ENCODE results near the gene CLEC18B. TPM values are rescaled to one million over a fixed set of nuclear protein-coding genes. Genes with fewer than 3 reads are reported as not detected.
"Not testable (repeated sequence)": the region's sequence is repeated elsewhere in the genome, so short reads cannot be mapped to it uniquely, and the experiment has no call there.

CLEC18B gene
- total and polyA plus RNA-seq, 3 experiments from 2014 or later = 0.29 TPM; not detected in 2

GRCh38 chr16:74450967-74451760 is 29.9 kb upstream of the CLEC18B start:
- Histone ChIP-seq H3K4me1 (ENCODE audit: insufficient read depth, low read length) (no peaks in the 10 kb centered on the region), H3K9me3 (ENCODE audit: low read length) (no peaks in the 10 kb centered on the region), H3K27ac (ENCODE audit: low read depth, low read length) (no peak overlapping the region), H3K27me3 (ENCODE audit: insufficient read depth, low read length, poor library complexity, severe bottlenecking) (no peaks in the 10 kb centered on the region), H3K36me3 (ENCODE audit: insufficient read depth, low read length) (peaks cover 35% of the 10 kb centered on the region), H3K4me3 (ENCODE audit: low read length) (no peak overlapping the region)
- ChIA-PET CTCF (no interaction called here), POLR2A (no interaction called here)
- Mint-ChIP-seq H3K27ac (peak overlapping the region in 2 of 8 donors; percentile 5 to 88), H3K27me3 (no peaks in the 10 kb centered on the region), H3K4me1 (peaks cover 0 to 1% (median 0%) of the 10 kb centered on the region in 3 donors), H3K9me3 (no peaks in the 10 kb centered on the region), H3K4me3 (no peak overlapping the region), H3K36me3 (peaks cover 0 to 79% (median 33%) of the 10 kb centered on the region in 3 donors)
- DNase-seq = no peak

- POLR2A ChIA-PET = no interaction called here
- H3K27ac Mint-ChIP-seq = peak overlapping the region in 2 of 8 donors; percentile 32 to 48
- no peaks in the 10 kb centered on the region for H3K9me3 Mint-ChIP-seq
- peaks cover 0 to 69% (median 25%) of the 10 kb centered on the region in 3 donors for H3K36me3 Mint-ChIP-seq
- CTCF ChIA-PET = interaction anchor here (0.8 kb wide), 1 partner anchor 19 kb away, joined by 3 read pairs; no protein-coding TSS in a partner anchor
- no peaks in the 10 kb centered on the region for H3K9me3 ChIP-seq (ENCODE audit: low read length)
- H3K4me1 Mint-ChIP-seq = peaks cover 0 to 1% (median 0%) of the 10 kb centered on the region in 3 donors
- peaks cover 25% of the 10 kb centered on the region for H3K36me3 ChIP-seq (ENCODE audit: insufficient read depth, low read length)
- no peak overlapping the region for H3K4me3 ChIP-seq (ENCODE audit: low read length)
- no peak overlapping the region for H3K4me3 Mint-ChIP-seq
- no peaks in the 10 kb centered on the region for H3K27me3 Mint-ChIP-seq
- no peaks in the 10 kb centered on the region for H3K27me3 ChIP-seq (ENCODE audit: insufficient read depth, low read length, poor library complexity, severe bottlenecking)
- H3K4me1 ChIP-seq (ENCODE audit: insufficient read depth, low read length) = no peaks in the 10 kb centered on the region
- H3K27ac ChIP-seq (ENCODE audit: low read depth, low read length) = no peak overlapping the region
- DNase-seq = no peak
These were observed 29.0 kb upstream of the CLEC18B start for GRCh38 chr16:74450236-74450635.

DNA sequence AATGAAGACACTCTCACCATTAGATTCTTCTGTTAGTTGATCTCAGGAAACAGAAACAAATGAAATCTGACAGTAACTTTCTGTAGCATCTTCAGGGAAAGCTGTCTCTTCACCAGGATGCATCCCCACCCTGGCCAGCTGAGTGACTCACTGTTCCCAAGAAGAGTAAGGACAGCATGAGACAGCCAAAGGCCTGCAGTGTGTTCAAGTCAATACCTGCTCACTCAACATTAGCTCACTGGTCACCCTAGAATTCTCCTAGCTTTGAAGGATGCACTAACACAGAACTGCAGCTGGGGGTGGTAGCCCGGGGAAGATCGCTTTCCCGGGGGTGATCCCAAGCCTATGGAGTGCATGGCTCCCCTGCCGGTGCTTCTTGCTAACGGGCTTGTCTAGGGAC is 28.2 kb upstream of the CLEC18B start:
- peaks cover 22% of the 10 kb centered on the region for H3K36me3 ChIP-seq (ENCODE audit: insufficient read depth, low read length)

GRCh38 chr16:74448990-74449389 is 27.7 kb upstream of the CLEC18B start:
- Histone ChIP-seq H3K4me1 (ENCODE audit: insufficient read depth, low read length) (no peaks in the 10 kb centered on the region), H3K27ac (ENCODE audit: low read depth, low read length) (no peak overlapping the region), H3K9me3 (ENCODE audit: low read length) (no peaks in the 10 kb centered on the region), H3K4me3 (ENCODE audit: low read length) (no peak overlapping the region), H3K36me3 (ENCODE audit: insufficient read depth, low read length) (peaks cover 22% of the 10 kb centered on the region), H3K27me3 (ENCODE audit: insufficient read depth, low read length, poor library complexity, severe bottlenecking) (no peaks in the 10 kb centered on the region)
- DNase-seq = no peak
- peaks cover 0 to 63% (median 22%) of the 10 kb centered on the region in 3 donors for H3K36me3 Mint-ChIP-seq
- no peaks in the 10 kb centered on the region for H3K27me3 Mint-ChIP-seq
- H3K4me1 Mint-ChIP-seq = peaks cover 0 to 1% (median 0%) of the 10 kb centered on the region in 3 donors
- CTCF ChIA-PET = interaction anchor here (0.6 kb wide), 1 partner anchor 418 kb away, joined by 3 read pairs; no protein-coding TSS in a partner anchor
- no peaks in the 10 kb centered on the region for H3K9me3 Mint-ChIP-seq
- POLR2A ChIA-PET = no interaction called here
- H3K27ac Mint-ChIP-seq = peak overlapping the region in 1 of 8 donors; percentile 61
- H3K4me3 Mint-ChIP-seq = no peak overlapping the region

More for the DNA sequence above, 28.2 kb upstream of the CLEC18B start:
- Histone ChIP-seq H3K4me3 (ENCODE audit: low read length) (no peak overlapping the region), H3K9me3 (ENCODE audit: low read length) (no peaks in the 10 kb centered on the region), H3K27ac (ENCODE audit: low read depth, low read length) (no peak overlapping the region), H3K27me3 (ENCODE audit: insufficient read depth, low read length, poor library complexity, severe bottlenecking) (no peaks in the 10 kb centered on the region), H3K4me1 (ENCODE audit: insufficient read depth, low read length) (no peaks in the 10 kb centered on the region)
- H3K4me3 Mint-ChIP-seq = no peak overlapping the region
- CTCF ChIA-PET = interaction anchor here (0.6 to 0.8 kb wide), 2 partner anchors 20 to 417 kb away, joined by 3 read pairs; no protein-coding TSS in a partner anchor
- peaks cover 0 to 1% (median 0%) of the 10 kb centered on the region in 3 donors for H3K4me1 Mint-ChIP-seq
- H3K27me3 Mint-ChIP-seq = no peaks in the 10 kb centered on the region
- H3K9me3 Mint-ChIP-seq = no peaks in the 10 kb centered on the region
- peaks cover 0 to 63% (median 22%) of the 10 kb centered on the region in 3 donors for H3K36me3 Mint-ChIP-seq
- peak overlapping the region in 2 of 8 donors; percentile 29 to 61 for H3K27ac Mint-ChIP-seq
- DNase-seq = no peak
- POLR2A ChIA-PET = no interaction called here

DNA sequence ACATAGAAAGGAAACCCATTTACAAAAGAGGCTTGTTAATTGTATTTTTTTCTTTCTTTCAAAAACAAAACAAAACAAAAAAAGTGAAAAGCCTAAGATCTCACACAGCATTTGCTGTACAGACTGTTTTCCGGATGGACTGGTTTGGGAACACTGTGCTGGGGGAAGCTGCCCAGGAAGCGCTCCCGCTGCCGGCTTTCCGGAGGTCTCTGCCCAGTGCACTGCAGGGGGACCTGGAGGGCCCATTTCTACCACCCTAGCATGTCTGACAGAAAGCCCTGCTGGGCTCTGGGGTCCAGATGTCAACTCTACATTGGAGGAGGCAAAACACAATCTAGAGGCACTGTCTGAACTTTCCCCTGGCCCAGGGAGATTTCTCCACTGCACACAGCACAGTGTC is 26.3 kb upstream of the CLEC18B start:
- CTCF ChIA-PET = no interaction called here
- DNase-seq = no peak
- Histone ChIP-seq H3K4me1 (ENCODE audit: insufficient read depth, low read length) (no peaks in the 10 kb centered on the region), H3K27me3 (ENCODE audit: insufficient read depth, low read length, poor library complexity, severe bottlenecking) (no peaks in the 10 kb centered on the region), H3K9me3 (ENCODE audit: low read length) (no peaks in the 10 kb centered on the region), H3K36me3 (ENCODE audit: insufficient read depth, low read length) (peaks cover 16% of the 10 kb centered on the region), H3K4me3 (ENCODE audit: low read length) (no peak overlapping the region), H3K27ac (ENCODE audit: low read depth, low read length) (no peak overlapping the region)
- Mint-ChIP-seq H3K27me3 (no peaks in the 10 kb centered on the region), H3K27ac (peak overlapping the region in 5 of 8 donors; percentile 11 to 47 (median 17)), H3K9me3 (no peaks in the 10 kb centered on the region), H3K36me3 (peaks cover 0 to 52% (median 14%) of the 10 kb centered on the region in 3 donors), H3K4me3 (no peak overlapping the region), H3K4me1 (peaks cover 1 to 3% (median 3%) of the 10 kb centered on the region in 3 donors)
- POLR2A ChIA-PET = no interaction called here

GRCh38 chr16:74446866-74447265 is 25.6 kb upstream of the CLEC18B start:
- Mint-ChIP-seq H3K4me1 (peaks cover 1 to 5% (median 4%) of the 10 kb centered on the region in 3 donors), H3K27me3 (no peaks in the 10 kb centered on the region), H3K36me3 (peaks cover 0 to 46% (median 11%) of the 10 kb centered on the region in 3 donors), H3K27ac (peak overlapping the region in 2 of 8 donors; percentile 17 to 26), H3K4me3 (no peak overlapping the region), H3K9me3 (no peaks in the 10 kb centered on the region)
- Histone ChIP-seq H3K4me1 (ENCODE audit: insufficient read depth, low read length) (no peaks in the 10 kb centered on the region), H3K27ac (ENCODE audit: low read depth, low read length) (no peak overlapping the region), H3K27me3 (ENCODE audit: insufficient read depth, low read length, poor library complexity, severe bottlenecking) (no peaks in the 10 kb centered on the region), H3K4me3 (ENCODE audit: low read length) (no peak overlapping the region), H3K9me3 (ENCODE audit: low read length) (no peaks in the 10 kb centered on the region), H3K36me3 (ENCODE audit: insufficient read depth, low read length) (peaks cover 12% of the 10 kb centered on the region)
- DNase-seq = no peak
- POLR2A ChIA-PET = no interaction called here
- CTCF ChIA-PET = no interaction called here

DNA sequence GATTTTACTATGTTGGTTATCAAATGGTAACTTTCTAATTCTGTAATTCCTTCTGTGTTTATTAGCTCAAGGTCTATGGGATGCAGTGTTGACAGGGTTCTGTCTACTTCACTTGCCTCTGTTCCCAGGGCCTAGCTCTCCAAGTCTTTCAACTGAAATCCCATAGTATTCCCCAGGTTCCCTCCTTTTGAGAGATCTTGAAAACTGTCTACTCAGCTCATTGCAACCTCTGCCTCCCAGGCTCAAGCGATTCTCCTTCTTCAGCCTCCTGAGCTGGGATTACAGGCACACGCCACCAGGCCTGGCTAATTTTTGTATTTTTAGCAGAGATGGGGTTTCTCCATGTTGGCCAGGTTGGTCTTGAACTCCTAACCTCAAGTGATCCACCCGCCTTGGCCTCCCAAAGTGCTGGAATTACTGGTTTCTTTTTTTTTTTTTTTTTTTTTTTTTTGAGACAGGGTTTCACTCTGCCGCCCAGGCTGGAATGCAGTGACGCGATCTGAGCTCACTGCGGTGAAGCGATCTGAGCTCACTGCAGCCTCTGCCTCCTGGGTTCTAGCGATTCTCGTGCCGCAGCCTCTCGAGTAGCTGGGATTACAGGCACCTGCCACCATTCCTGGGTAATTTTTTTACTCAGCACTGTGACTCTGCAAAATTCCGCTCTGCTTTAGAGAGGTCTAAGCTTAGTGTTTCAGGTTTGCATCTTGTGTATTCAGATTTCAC is 22.5 kb upstream of the CLEC18B start:
- H3K4me1 ChIP-seq (ENCODE audit: insufficient read depth, low read length); H3K36me3 ChIP-seq (ENCODE audit: insufficient read depth, low read length); DNase-seq; H3K4me3 Mint-ChIP-seq; H3K9me3 Mint-ChIP-seq; H3K27me3 Mint-ChIP-seq; H3K4me3 ChIP-seq (ENCODE audit: low read length); H3K27ac ChIP-seq (ENCODE audit: low read depth, low read length); CTCF ChIA-PET; POLR2A ChIA-PET; H3K9me3 ChIP-seq (ENCODE audit: low read length); H3K27me3 ChIP-seq (ENCODE audit: insufficient read depth, low read length, poor library complexity, severe bottlenecking): not testable (repeated sequence)
- H3K27ac Mint-ChIP-seq = peak overlapping the region in 1 of 8 donors; percentile 7
- peaks cover 0 to 28% (median 11%) of the 10 kb centered on the region in 3 donors for H3K36me3 Mint-ChIP-seq
- peaks cover 9 to 15% (median 14%) of the 10 kb centered on the region in 3 donors for H3K4me1 Mint-ChIP-seq

DNA sequence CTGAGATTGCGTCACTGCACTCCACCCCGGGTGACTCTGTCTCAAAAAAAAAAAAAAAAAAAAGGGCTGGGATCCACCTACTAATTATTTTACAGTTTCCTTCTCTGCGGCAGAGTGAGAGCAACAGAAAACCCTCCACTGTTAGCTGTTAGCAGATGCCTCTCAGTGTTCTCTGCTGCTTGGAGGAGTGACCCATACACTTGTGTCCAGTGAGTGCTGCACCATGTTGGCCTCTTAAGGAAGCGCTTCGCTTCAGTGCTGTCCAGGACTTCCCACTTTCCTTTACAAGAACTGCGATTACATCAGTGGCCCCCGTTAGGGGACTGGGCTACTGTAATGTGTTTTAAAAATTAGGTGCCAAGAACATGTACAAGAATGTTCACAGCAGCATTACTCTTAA is 18.4 kb upstream of the CLEC18B start:
- H3K27me3 ChIP-seq (ENCODE audit: insufficient read depth, low read length, poor library complexity, severe bottlenecking) = no peaks in the 10 kb centered on the region
- CTCF ChIA-PET = no interaction called here
- no peak overlapping the region for H3K27ac Mint-ChIP-seq

More for the DNA sequence above, 18.4 kb upstream of the CLEC18B start:
- H3K27ac ChIP-seq (ENCODE audit: low read depth, low read length) = no peak overlapping the region
- peaks cover 14% of the 10 kb centered on the region for H3K4me1 ChIP-seq (ENCODE audit: insufficient read depth, low read length)
- H3K27me3 Mint-ChIP-seq = no peaks in the 10 kb centered on the region
- H3K9me3 Mint-ChIP-seq = peaks cover 0 to 4% (median 0%) of the 10 kb centered on the region in 5 donors
- H3K36me3 ChIP-seq (ENCODE audit: insufficient read depth, low read length) = no peaks in the 10 kb centered on the region
- DNase-seq = no peak
- H3K9me3 ChIP-seq (ENCODE audit: low read length) = no peaks in the 10 kb centered on the region
- peaks cover 0 to 10% (median 8%) of the 10 kb centered on the region in 3 donors for H3K36me3 Mint-ChIP-seq
- POLR2A ChIA-PET = no interaction called here
- peaks cover 13 to 21% (median 21%) of the 10 kb centered on the region in 3 donors for H3K4me1 Mint-ChIP-seq
- H3K4me3 ChIP-seq (ENCODE audit: low read length) = no peak overlapping the region
- no peak overlapping the region for H3K4me3 Mint-ChIP-seq
